ENCODE data around the gene AFF3. TPM values are rescaled to one million over a fixed set of nuclear protein-coding genes. Genes with fewer than 3 reads are reported as not detected.

Gene AFF3
- total and polyA plus RNA-seq, 2 of the 4 experiments (the other 2 are of a cell fraction), result 12.9 to 14.3 TPM

- Histone ChIP-seq H3K79me1 (ENCODE audit: low read depth in 1 of 2, low read length in 2 of 2) (peaks cover 33 to 69% of the 10 kb centered on the region in 2 experiments; a peak in 3 of 4 replicates), H4K8ac (ENCODE audit: low read depth in 2 of 2, low read length in 2 of 2) (peak overlapping the region; percentile 88 to 94), H3K9me3 (ENCODE audit: control insufficient read depth, insufficient read depth, low read length) (no peaks in the 10 kb centered on the region), H4K20me1 (ENCODE audit: insufficient read depth, low read length) (no peaks in the 10 kb centered on the region), H2AFZ (replicated peaks; ENCODE audit: low read length, poor library complexity) (peak overlapping the region; percentile 0), H2BK15ac (ENCODE audit: low read depth, low read length) (peak overlapping the region; percentile 99), H2BK20ac (ENCODE audit: low read depth, low read length) (peak overlapping the region; percentile 100), H3K14ac (replicated peaks; ENCODE audit: low read depth, low read length) (peak overlapping the region; percentile 99), H3K9ac (ENCODE audit: low read depth, low read length) (peak overlapping the region; percentile 92), H3K9me1 (ENCODE audit: insufficient read depth, low read length) (peaks cover 42% of the 10 kb centered on the region), H3K18ac (ENCODE audit: low read depth, low read length) (peak overlapping the region; percentile 100), H2BK120ac (ENCODE audit: low read depth, low read length) (peak overlapping the region; percentile 100), H4K5ac (ENCODE audit: low read depth, low read length) (peak overlapping the region; percentile 100), H2AK9ac (replicated peaks; ENCODE audit: low read depth, low read length, poor library complexity) (peak overlapping the region; percentile 6), H3K4me2 (ENCODE audit: low read depth, low read length) (peak overlapping the region; percentile 10; the same call in 1 of the 2 replicates), H3K27me3 (ENCODE audit: control insufficient read depth, insufficient read depth, low read length) (no peaks in the 10 kb centered on the region), H4K91ac (ENCODE audit: insufficient read depth, low read depth, low read length) (peak overlapping the region; percentile 100), H3K23ac (ENCODE audit: low read depth, low read length) (peak overlapping the region; percentile 90), H3K56ac (ENCODE audit: extremely low read depth, insufficient read depth, low read length) (peak overlapping the region; percentile 100), H3K36me3 (ENCODE audit: control insufficient read depth, insufficient read depth, low read length) (peaks cover 13% of the 10 kb centered on the region), H3K27ac (ENCODE audit: insufficient read depth, low read length) (peak overlapping the region; percentile 99), H2AK5ac (ENCODE audit: low read depth, low read length) (peak overlapping the region; percentile 96), H3K4ac (ENCODE audit: low read depth, low read length) (peak overlapping the region; percentile 99), H2BK5ac (ENCODE audit: low read depth, low read length, poor library complexity, severe bottlenecking) (peak overlapping the region; percentile 91), H3K4me3 (ENCODE audit: insufficient read depth, low read depth, low read length) (no peak overlapping the region), H3K4me1 (ENCODE audit: control insufficient read depth, insufficient read depth, low read length) (peaks cover 46% of the 10 kb centered on the region)
- WGBS, 2 experiments (ENCODE audit: extremely low coverage in 2 of 2, insufficient read length in 1 of 2), result no CpG with 5 or more reads among the region's 5 CpGs
- peak; percentile 99 for DNase-seq
- ChIA-PET POLR2A (ENCODE audit: unreplicated experiment) (no interaction called here), CTCF (no interaction called here)
- in situ Hi-C loops (cut with MboI; ENCODE audit: low sequenced_read_pairs), result no loop called here
- dilution Hi-C loops (cut with HindIII; ENCODE audit: low sequenced_read_pairs, unreplicated experiment), result no loop called here
- peak; percentile 79 for ATAC-seq (ENCODE audit: low read depth)
- no TSS peak for BruUV-seq (replicated peaks)
- intact Hi-C loops (cut with micrococcal nuclease), result loop anchor here (2.0 to 5.0 kb wide), 4 partner anchors 43 to 287 kb away; no protein-coding TSS in a partner anchor
- TF ChIP-seq POLR2A (IDR thresholded peaks at IDR 0.05; ENCODE audit: low read depth, low read length) (peak; percentile 41; the same call in 1 of the 2 replicates), RFX5 (IDR thresholded peaks at IDR 0.05; ENCODE audit: low read depth, low read length) (no peak), CHD1 (IDR thresholded peaks at IDR 0.05; ENCODE audit: low read depth, low read length) (peak; percentile 88; the same call in 1 of the 2 replicates), NFE2L2 (IDR thresholded peaks at IDR 0.05; ENCODE audit: low read depth, low read length) (peak; percentile 71), MAFK (IDR thresholded peaks at IDR 0.05; ENCODE audit: low read depth, low read length) (peak; percentile 44), BHLHE40 (IDR thresholded peaks at IDR 0.05; ENCODE audit: low read depth, low read length) (peak; percentile 79), CEBPB (IDR thresholded peaks at IDR 0.05; ENCODE audit: low read depth, low read length) (peak; percentile 92), ELK1 (IDR thresholded peaks at IDR 0.05; ENCODE audit: borderline replicate concordance, low read depth, low read length) (no peak), CTCF (conservative IDR thresholded peaks at IDR 0.05; ENCODE audit: low read depth, low read length) (peak; percentile 29), RCOR1 (IDR thresholded peaks at IDR 0.05; ENCODE audit: insufficient replicate concordance, low read length) (peak; percentile 39), RAD21 (IDR thresholded peaks at IDR 0.05; ENCODE audit: low read length) (peak; percentile 27), MXI1 (IDR thresholded peaks at IDR 0.05; ENCODE audit: borderline replicate concordance, low read depth, low read length) (no peak), MAZ (IDR thresholded peaks at IDR 0.05; ENCODE audit: borderline replicate concordance, low read depth, low read length) (peak; percentile 75; the same call in 1 of the 2 replicates), SMC3 (IDR thresholded peaks at IDR 0.05; ENCODE audit: low read depth, low read length) (peak; percentile 21; the same call in 1 of the 2 replicates)
Observed at GRCh38 chr2:100013892-100014677, 128.3 kb downstream of the AFF3 start.

Measured in IMR-90 (cell line).